GM19099 (cell line): ENCODE results near the gene PTF1A.

ENCODE experiments used
- POLR2A ChIP-seq: IDR thresholded peaks from 3 replicates; pipeline ENCODE4 v1.6.1; 2011; ENCODE audit warnings: low read depth; ENCODE audit not compliant: insufficient read length; ENCODE audit errors: extremely low read depth

Gene PTF1A, protein sequence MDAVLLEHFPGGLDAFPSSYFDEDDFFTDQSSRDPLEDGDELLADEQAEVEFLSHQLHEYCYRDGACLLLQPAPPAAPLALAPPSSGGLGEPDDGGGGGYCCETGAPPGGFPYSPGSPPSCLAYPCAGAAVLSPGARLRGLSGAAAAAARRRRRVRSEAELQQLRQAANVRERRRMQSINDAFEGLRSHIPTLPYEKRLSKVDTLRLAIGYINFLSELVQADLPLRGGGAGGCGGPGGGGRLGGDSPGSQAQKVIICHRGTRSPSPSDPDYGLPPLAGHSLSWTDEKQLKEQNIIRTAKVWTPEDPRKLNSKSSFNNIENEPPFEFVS

DNA sequence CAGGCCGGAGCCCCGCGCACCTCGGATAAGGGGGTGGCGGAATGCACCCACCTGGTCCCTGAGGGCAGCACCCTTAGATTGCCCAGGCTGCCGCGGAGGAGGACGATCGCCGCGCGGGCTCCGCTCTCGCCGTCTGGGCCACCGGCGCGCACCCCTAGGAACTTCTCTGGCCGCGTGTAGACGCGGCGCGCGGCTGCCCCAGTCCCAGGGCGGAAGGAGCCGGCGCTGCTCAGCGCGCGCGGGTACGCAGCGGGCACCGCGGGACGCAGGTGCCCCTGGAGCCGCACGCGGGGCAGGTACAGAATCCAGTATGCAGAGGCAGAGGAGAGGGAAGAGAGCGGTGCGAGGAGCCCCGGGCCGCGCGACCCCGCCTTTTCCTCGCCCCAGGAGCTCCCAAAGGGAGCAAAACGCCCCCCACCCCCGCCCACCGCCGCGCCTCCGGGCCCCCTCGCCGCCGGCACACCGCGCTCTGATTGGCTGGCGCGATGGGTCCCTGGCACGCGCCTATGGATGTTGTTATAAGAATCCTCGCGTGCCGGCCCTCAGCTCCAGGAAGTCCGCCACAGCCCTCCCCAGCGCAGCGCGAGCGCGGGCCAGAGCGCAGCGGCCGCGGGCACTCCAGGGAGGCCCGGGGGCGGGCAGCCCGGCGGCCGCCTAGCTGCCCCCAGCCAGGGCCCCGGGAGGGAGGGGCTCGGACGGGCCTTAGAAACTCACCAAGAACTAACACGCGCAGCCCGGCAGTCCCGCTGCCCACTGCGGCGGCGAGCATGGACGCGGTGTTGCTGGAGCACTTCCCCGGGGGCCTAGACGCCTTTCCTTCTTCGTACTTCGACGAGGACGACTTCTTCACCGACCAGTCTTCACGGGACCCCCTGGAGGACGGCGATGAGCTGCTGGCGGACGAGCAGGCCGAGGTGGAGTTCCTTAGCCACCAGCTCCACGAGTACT, at the start of gene PTF1A:
TSS of gene PTF1A (plus strand) at position 549 of the 948 bp plus-strand sequence. CDS start at position 768, 219 bp downstream.
- no peak for TF ChIP-seq POLR2A

DNA sequence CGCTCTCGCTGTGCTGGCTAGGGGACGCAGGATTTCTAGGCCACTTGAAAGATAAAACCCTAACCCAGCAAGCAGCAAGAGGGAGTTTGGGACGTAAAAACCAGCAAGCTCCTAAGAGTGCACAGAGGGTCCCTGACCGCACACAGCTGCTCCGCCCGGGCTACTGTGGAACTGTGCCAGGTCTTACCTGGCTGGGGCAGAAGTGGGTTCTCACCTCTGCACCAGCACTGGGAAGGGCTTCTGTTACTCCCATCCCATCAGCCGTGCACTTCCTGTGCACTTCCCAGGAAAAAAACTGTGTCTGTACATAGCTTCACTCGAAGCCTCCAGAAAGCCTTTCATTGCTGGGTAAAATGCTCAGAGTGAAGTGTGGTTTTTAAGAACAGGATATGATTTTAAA, 45.9 kb upstream of the PTF1A start:
- no peak for TF ChIP-seq POLR2A

GRCh38 chr10:23147035-23147434, 45.1 kb upstream of the PTF1A start:
- TF ChIP-seq POLR2A = no peak

- no peak for TF ChIP-seq POLR2A
Observed at GRCh38 chr10:23148214-23148613, 43.9 kb upstream of the PTF1A start.

- no peak for TF ChIP-seq POLR2A
Observed at GRCh38 chr10:23150091-23150490, 42.0 kb upstream of the PTF1A start.

DNA sequence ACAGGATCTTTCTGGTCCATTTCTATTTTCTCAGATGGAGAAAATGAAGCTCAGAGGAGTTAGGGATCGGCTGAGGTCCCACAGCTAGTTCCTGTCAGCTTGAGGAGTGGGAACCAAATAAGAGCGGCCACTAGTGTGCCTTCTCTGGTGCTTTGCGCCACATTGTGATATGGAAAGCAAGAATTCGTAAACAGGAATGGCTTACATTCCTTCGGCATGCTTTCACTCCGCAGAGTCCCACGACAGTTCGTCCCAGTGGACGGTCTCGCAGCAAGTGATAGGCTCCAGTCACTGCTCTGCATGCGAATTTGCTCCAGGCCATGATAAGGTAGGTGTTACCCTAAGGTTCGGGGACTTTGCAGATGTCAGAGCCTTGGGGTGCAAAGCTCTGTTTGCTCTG, 41.5 kb upstream of the PTF1A start:
- TF ChIP-seq POLR2A = no peak

DNA sequence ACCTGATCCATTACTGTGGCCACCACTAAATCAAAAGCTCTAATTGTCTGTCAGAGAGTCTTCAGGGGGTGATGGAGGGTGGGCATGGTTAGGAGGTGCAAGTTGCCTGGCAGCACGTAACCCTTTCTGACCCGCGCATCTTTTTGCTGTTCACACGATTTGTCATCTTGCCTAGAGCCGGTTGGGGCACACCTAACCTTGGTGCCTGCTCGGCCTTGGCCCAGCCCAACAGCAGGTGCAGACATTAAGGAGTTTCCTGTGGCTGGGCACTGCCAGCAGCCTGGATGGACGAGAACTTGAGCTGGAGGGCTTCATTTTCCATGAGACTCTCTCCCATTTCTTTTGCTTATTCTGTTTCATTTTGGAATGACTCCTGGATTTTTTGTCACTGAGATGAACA, 41.0 kb upstream of the PTF1A start:
- TF ChIP-seq POLR2A = no peak

GRCh38 chr10:23155169-23155568, 36.9 kb upstream of the PTF1A start:
- TF ChIP-seq POLR2A = no peak

- no peak for TF ChIP-seq POLR2A
Observed at GRCh38 chr10:23156447-23157150, 35.5 kb upstream of the PTF1A start.

DNA sequence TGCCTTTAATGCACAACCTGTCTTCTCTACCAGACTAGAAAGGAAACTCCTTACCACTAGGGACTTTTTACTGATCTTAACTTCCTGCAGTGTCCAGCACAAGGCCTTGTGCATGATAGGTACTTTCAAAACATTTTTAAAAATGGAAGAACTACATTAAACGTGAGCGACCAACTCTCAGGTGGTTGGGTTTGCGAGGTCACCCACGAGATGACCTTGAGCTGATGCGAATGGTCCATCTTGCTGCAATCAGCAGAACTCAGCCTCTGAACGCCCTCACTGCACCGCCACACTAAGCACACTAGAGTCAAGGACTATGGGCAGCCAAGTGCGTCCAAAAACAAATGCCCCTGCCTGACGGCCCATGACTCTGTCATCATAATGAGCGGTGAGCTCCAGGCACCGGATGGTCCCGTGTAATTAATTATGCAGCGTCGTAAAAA, 34.9 kb upstream of the PTF1A start:
- TF ChIP-seq POLR2A = no peak

GRCh38 chr10:23157691-23158369, 34.3 kb upstream of the PTF1A start:
- TF ChIP-seq POLR2A = no peak

DNA sequence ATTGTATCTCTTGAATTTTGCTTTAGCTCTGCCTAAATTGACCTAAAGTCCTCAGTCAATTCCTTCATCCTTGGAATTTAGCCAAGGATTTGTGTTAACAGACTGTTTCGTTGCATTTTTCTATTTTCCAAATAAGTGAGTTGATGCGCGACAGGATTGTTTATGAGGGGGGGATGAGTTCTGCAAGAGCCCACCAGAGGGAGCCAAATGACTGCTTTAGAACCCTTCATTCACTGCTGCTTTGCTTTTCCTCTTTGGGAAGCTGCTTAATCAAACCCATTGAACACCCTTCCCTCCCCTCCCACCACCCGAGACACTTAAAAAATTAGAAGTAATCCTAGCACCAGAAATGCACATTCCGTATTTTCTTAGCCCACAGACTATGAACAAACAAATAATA, 33.7 kb upstream of the PTF1A start:
- no peak for TF ChIP-seq POLR2A

DNA sequence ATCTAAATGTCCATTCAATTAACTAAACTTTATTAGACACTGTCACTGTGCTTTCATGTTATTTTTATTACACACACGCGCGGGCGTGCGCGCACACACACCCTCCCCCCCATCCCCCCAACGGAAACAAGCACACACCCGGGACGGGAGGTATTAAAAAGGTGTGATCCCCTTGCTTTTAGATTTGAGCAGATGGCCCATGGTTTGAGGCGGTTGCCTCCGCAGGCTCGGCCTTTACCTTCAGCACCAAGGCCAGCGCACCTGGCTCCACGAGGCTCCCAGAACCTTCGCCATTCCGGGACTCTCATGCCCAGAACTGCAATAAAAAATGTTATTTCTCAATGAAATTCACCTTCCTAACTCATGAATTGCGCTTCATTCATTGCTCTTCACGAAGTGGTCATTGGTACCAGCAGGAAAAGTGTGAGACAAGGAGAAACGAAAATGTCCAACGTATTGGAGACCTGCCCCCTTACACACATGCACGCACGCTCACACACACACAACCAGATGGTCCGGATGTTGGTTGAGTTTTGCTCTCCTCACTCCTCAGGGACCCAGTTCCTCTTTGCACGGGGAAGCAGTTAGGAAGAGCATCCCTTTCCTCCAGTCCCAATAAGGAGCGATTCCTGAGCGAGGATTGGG, 20.8 kb upstream of the PTF1A start:
- TF ChIP-seq POLR2A = no peak
